HG03558 (cell line): ENCODE results near the gene PIPOX.
"Not testable (repeated sequence)": the region's sequence is repeated elsewhere in the genome, so short reads cannot be mapped to it uniquely, and the experiment has no call there.

Experiments
- ATAC-seq: cut with Tn5 transposase; IDR thresholded peaks from one replicate; pipeline ENCODE4 v1.9.1; 2021; ENCODE audit warnings: moderate number of reproducible peaks; ENCODE audit not compliant: unreplicated experiment; ENCODE audit errors: extremely low read depth

Gene PIPOX

DNA sequence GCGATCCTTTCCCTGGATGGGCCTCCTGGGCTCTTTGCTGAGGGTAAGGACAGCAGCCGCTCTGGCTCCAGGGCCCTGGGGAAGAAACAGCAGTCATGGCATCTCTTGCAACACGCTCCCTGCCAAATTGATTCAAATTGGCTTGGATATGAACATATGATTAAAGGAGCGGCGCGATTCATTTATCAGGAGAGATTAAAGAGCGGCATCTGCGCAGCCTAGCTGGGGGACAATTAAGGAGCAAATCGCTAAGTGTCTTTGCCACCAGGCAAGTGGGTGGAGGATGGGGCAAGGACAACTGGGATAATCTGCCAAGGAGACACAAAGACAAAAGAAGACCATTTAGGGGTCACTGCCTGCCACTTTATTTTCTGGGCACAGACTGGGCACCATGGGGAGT lies 27.8 kb downstream of the PIPOX start:
- no peak for ATAC-seq

DNA sequence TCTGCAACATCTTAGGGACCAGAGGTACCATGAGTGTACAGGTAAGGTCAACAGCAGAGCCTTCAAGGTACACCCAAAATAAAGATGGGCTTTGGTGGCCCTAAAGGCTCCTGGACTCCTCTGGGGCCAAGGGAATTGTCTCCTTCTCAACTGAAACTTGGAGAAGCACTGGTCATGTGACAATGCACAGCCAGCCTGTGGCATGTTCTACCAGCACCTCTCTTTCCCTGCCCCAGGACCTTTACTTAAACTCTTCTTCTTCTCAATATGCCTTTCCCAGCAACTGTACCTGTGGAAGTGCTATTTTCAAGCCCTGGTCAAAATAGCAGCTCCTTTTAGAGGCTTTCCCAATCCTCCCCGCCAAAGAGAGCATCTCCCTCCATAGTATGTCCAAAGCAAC lies 28.4 kb downstream of the PIPOX start:
- ATAC-seq, result no peak

DNA sequence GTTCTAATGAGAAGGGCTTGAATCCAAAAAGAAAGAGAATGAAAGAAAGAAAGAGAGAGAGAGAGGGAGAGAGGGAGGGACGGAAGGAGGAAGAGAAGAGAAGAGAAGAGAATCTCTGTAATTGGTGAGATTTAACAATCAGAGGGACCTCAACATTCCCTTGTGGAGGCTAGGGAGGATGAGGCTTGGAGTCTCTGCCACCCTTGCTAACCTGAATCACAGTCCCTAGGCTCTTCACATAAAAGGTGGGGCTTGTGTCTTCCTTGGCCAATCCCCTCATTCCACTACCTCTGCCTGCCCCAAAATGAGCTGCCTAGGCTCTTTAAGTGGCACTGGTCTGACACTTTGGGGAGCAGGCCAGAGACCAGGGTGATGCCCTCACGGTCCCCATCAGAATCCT lies 30.1 kb downstream of the PIPOX start:
- no peak for ATAC-seq

DNA sequence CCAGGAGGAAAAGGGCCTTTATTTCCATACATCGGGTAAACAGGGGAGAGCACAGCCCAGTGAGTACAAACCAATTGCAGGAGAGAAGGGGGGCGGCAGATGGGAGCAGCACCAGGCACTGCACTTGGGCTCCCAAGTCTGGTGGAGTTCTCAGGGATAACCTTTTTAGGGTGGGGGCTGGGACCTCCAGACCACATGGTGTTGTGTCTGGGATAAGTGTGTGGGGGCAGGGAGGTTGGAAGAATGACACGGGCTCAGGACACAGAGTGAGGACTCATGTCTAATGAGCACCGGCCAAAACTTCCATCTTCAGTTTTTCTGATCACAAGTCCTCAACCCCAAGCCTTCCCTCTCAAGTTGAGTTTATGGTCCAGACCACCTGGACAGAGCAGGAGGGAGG lies 30.6 kb downstream of the PIPOX start:
- ATAC-seq, result no peak

DNA sequence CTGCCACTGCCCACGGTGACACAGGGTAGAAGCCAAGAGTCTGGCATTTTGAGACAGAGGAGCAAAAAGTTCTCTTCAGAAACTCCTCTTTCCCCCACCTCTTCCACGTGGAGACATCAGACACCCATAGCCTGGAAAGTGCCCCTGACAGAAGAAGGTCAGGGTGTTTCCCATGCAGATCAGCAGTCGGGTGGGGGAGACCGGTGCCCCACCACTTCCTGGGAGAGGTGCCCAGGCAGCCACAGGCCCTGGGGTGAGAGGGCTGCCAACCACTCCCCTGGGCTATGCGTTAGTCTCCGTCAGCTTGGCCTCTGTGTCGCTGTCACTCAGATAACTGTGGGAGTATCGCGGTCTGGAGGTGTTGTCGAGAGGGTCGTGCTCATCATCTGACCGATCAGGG lies 31.5 kb downstream of the PIPOX start:
- no peak for ATAC-seq

DNA sequence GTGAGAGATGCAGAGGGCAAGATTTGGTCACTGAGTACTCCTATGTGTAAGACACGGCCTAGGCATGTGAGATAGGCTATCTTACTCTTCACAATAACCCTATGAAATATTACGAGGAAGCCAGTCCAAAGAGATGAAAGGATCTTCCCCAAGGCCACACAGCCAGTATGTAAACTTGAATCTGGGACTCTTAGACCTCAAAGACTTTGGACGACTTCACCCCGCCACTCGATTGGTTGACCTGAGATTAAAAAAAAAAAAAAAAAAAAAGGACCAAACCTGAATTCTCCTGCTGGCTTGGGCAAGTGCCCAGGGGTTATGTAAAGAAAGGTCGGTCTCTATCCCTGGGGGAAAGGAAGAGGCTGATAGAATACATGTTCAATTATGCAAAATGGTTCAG lies 33.1 kb downstream of the PIPOX start:
- no peak for ATAC-seq

DNA sequence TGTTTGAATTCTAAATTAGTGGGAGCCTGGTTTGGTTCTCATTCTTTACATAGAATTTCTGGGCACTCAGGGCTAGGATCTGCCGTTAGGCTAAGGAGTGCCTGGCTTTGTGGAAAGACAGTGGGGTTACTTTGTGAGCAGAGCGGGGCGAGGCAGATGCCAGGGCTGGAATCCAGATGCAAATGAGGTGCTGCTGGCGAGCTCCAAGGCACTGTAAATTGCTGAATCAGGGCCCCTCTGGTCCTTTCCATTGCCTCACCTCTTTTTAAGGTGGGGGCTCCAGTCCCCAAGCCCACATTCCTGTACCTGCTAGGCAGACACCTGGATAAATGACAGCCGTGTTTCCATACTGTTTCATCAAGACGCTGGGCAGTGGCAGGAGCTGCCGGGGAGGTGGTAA lies 33.8 kb downstream of the PIPOX start:
- no peak for ATAC-seq

DNA sequence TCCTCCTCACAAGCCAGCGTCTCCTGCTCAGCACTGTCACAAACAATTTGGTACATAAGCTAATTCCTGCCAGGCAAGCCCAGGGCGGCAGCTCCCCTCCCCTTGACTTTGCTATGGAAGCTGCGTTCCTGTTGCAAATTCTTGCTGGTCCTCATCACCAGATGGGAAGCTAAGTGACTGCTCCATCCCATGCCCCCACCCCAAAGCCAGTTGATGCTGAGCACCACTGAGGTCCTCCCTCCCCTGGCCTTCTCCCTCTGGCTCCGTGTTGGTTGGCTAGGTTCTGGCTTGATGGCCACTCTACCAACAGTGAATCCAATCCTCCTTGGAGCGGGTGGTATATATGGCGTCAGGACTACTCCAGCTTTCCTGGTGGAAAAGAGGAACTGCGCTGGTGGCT lies 34.4 kb downstream of the PIPOX start:
- no peak for ATAC-seq

DNA sequence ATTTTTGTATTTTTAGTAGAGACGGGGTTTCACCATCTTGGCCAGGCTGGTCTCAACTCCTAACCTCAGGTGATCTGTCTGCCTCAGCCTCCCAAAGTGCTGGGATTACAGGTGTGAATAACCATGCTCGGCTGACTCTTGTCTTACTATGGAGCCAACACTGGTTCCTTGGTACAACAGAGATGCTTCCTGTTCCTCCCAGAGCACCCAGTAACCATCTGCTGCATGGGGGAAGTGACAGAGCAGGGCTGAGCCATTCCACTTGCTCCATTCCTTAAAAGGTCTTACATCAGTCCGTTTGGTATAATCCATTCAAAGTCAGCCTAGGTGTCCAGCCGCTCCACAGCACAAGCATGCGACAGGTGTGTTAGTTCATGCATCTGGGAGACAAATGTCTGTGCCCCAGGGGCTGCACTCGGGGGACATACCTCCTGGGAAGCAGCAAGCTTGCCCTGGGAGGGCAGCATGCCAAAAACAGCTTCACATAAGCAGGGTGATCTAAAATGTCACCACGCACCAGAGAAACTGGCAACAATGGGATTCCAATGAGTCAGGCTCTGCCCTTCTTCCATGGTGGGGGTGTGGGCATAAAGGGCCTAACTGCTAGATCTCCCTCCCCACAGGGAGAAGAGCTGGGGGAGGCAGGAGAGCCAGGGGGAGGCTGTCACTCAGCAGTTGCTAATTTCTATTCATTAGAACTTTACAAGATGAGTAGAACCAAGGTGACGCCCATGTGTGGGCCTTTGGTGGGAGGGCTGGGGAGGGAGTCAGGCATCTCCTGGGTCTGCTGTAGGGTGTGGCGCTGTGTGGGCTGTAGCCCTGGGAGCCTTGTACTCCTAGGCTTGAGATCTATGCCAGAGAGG lies 35.5 kb downstream of the PIPOX start:
- no peak for ATAC-seq

DNA sequence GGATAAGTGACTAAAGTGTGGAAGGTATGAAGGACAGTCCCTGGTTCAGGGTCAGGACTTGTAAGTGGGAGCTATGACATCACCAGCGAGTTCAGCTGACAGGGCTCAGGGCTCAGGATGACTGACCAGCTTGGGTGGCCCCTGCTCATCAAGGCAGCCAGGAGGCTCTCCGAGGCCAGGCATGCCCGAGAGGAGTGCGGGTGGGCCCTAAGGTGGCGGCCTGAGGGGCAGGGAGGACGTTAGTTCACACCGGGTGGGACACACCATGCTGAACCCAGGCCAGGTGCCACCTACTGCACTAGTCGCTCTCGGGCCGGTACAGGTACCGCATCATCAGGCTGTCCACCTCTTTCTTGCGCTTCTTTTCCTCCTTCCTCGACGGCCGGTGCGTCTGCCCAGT lies 36.5 kb downstream of the PIPOX start:
- ATAC-seq, result no peak

DNA sequence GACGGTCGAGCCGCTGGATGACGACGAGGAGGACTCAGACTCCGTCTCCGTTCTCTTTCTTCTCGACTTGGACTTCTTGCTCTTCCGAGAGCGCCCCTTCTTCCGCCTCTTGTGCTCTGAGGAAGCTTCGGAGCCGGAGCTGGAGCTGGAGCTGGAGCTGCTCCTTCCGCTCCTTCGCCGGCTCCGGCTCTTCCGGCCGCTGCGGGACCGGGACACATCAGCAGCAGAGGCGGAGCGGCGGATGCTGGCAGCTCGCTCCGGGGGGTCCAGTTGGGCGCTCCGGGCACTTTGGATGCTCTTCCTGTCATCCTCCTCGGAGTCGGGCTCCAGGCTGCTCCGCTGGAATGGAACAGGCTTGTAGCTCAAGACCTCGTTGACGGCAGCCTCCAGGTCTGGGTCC lies 36.9 kb downstream of the PIPOX start:
- ATAC-seq, result no peak

DNA sequence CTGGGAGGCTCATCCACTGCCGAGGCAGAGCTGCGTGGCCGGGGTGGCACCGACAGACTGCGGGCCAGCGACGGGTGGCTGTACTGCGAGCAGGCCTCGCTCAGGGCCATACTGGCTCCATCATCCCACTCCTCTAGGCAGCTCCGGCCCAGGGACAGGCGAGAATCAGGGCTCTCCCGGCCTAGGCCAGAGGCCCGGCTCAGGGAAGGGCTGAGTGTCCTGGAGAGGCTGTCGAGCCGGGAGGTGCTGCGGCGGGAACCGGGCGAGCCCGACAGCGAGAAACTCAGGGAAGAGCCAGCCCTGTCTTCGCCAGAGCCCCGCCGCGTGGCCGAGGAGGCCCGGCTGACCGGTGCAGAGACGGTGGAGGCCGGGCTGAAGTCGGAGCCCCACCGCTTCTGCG lies 37.4 kb downstream of the PIPOX start:
- ATAC-seq, result no peak

DNA sequence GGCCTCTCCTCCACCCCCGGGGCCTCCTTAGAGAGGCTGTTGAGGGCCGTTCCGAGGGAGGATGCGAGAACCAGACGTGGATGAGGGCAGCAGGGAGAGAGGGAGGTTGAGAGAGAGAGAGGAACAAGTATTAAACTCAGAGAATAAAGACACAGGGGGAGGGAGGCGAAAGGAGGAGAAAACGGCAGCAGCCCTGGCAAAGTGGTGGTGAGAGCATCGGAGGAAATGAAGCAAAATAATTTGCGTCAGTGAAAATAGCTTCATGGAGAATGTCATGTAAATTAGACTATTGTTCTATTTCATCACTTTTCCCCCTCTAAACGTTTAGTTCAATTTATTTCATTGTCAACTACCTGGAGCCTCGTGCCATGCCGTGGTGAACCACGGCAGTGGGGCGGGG lies 38.0 kb downstream of the PIPOX start:
- no peak for ATAC-seq

DNA sequence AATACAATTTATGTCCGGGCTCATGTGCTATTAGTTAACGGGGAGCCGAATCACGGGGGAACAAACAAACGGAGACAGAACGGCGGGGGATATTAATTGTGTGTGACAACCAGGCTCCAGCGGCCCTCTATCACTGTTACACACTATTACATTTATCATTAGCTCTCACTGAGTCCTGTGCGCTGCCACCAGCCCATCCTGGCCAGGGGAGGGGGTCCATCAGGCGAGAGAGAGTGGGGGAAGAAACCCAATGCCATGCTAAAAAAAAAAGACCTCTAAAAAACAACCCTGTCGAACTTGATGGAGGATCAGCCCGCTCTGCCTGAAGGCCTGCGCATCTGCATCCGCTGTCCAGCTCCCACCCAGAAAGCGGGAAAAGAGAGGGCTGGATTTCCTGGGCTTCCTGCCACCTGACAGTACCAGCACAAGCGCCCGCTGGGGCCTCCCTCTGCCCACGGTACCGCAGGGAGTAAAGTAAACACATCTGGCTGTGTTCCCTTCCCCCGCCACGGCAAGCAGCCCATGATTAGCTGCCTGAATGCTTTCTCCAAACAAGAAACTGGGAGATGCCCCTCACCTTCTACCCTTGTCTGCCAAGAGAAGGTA lies 41.7 kb downstream of the PIPOX start:
- no peak for ATAC-seq

DNA sequence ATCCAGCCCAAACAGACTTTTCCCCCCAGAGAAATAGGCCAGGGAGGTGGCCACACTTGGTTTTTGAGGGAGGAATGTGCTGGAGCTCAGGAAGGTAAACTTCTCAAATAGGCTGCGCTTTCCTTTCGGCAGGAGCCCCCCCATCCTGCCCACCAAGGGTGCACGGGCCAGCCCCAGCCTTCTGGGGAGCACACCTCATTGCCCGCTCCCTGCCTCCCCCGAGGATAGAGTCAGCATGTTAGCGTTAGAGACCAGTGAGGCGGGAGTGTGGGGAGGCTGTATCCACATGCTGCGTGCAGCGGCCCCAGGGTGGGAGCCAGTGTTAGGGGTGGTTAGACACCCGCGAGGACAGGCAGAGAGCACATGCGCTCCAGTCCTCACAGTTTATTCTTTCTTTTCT lies 42.3 kb downstream of the PIPOX start:
- no peak for ATAC-seq

DNA sequence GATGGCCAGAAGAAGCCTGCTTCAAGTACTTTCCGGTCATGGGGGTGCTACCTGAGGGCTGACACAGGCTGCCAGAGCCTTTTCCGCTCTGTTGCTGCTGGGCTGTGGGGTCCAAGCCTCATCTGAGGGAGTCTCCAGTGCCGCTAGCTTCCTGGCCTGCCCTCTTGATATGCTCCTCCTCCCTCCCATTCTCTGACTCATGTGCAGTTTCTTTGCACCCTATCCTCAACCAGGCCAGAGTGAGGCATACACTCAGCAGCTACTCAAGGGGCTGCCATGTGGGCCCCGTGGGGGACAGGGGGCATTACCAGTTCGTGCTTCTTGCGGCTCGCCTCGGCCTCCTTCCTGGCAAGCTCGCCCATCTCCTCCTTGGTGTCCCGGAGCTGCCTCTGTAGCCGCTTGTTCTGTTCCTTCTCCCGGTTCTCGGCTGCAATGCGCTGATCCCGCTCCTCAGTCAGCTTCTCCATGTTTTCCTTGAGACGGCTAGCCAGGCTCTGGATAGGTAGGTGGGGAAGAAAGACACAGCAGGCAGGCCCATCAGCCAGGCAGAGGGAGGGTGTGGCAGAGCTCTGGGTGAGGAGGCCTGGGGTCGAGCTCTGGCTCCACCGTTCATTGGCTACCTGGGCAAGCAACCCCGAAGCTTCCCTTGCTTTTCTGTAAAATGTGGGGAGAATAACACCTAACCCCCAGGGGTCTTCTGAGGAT lies 43.8 kb downstream of the PIPOX start:
- no peak for ATAC-seq

DNA sequence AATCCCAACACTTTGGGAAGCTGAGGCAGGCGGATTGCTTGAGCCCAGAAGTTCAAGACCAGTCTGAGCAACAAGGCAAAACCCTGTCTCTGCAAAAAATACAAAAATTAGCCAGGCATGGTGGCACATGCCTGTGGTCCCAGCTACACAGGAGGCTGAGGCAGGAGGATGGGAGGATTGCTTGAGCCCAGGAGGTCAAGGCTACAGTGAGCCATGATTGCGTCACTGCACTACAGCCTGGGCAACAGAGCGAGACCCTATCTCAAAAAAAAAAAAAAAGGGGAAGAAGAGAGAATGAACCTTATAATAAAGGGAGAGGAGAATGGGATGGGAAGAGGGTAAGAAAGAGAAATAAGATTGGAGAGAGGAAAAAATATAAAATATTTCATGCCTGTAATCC lies 45.8 kb downstream of the PIPOX start:
- not testable (repeated sequence) for ATAC-seq

DNA sequence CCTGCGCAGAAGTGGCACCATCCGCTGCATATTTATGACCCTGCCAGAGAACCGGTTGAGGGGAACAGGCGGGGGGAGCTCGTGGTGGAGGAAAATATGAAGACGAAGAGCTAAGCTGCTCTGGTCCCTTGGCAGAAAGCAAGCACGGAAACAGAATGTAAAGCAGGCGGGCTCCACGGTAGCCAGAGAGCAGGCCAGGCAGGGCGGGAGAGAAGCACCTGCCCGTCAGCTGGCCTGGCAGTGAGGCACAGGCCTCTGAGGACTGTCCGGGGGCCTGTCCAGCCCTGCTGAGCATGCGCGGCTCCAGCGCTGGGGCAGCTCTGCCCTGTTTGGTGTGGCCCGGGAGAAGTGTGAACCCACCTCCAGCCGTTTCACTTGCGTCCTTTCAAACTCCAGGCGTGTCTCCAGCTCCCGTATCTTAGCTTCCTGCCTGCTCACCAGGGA lies 46.7 kb downstream of the PIPOX start:
- ATAC-seq, result no peak

DNA sequence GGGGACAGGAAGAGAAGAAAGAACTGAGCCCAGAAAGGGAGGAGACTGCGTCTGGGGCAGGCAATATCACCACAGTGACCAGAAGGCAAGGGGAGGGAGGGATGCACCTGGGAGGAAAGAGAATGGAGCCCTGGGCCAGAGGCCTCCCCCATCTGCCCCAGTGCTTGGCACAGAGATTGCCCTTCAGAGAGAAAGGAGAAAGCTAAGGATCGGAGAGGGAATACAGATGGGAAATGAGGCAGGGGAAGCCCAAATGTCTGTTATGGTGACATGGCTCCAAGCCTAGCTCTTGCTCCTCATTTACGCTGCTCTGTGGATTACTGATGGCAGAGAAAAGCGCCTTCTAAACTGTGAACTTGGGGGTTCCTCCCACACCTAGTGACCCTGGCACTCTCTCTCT lies 47.2 kb downstream of the PIPOX start:
- no peak for ATAC-seq

DNA sequence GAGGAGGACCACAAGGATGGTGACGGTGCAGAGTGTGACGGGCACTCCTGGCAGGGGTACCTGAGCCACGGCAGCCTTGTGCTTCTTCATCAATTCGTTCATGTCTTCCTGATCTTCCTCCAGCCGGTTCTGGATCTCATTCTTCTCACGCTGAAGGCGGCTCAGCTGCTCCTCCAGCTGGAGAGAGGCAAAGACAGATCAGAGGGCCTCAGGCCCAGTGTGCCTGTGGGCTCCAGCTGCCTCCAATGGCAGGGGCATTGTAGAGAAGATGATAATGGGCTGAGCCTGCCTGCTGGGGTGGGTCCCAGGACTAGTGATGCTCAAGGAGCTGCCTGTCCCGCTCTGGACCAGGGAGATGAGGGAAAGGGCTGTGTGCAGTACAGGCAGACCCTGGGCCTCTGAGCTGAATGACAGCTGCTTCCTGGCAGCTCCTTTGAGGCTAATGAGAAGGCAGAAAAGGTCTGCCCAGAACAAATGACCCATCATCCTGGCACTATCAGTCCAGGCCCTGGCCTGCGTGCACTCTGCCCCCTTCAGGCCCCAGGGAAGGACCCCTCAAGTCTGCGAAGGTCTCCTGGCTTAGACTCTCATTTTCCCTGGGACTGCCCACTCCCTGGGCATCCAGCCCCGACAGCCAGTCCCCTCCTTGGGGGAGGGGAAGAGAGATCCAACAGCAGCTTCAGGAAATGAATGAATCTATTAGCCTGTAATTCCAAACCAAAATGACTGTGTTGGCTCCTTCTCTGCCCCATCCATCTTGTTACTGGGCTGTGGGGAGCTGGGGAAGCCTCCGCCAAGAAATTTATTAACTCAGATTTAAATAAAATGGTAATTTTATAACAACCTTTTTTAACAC lies 48.0 kb downstream of the PIPOX start:
- no peak for ATAC-seq
